Measurements from ENCODE around the gene JAM2.

DNA sequence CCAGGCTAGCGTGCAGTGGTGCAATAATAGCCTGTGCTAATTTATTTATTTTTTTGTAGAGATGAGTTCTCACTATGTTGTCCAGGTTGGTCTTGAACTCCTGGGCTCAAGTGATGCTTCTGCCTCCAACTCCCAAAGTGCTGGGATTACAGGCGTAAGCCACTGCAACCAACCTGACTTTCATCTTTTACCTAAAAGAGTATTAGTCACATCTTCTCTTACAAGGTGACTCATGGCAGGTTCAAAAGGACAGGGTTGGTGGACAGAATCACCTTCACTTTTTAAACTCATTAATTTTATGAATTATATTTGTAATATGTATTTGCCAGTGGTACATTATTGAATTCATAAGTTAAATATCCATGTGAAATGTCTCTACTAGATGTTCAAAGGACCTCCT is 18.1 kb downstream of the JAM2 start:
- TF ChIP-seq, protein P1, sequence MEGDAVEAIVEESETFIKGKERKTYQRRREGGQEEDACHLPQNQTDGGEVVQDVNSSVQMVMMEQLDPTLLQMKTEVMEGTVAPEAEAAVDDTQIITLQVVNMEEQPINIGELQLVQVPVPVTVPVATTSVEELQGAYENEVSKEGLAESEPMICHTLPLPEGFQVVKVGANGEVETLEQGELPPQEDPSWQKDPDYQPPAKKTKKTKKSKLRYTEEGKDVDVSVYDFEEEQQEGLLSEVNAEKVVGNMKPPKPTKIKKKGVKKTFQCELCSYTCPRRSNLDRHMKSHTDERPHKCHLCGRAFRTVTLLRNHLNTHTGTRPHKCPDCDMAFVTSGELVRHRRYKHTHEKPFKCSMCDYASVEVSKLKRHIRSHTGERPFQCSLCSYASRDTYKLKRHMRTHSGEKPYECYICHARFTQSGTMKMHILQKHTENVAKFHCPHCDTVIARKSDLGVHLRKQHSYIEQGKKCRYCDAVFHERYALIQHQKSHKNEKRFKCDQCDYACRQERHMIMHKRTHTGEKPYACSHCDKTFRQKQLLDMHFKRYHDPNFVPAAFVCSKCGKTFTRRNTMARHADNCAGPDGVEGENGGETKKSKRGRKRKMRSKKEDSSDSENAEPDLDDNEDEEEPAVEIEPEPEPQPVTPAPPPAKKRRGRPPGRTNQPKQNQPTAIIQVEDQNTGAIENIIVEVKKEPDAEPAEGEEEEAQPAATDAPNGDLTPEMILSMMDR (conservative IDR thresholded peaks at IDR 0.05 in 1 of 2, IDR thresholded peaks at IDR 0.05 in 1 of 2; ENCODE audit: extremely low read depth in 1 of 2, insufficient read depth in 1 of 2, low read depth in 1 of 2, low read length in 2 of 2): no peak
- no peak for TF ChIP-seq EZH2 (IDR thresholded peaks at IDR 0.05; ENCODE audit: borderline replicate concordance, low read length)

All from mammary epithelial cell (primary cell).